Uterus (tissue), 2 donors: Measurements from ENCODE around the gene FOXC2.

ENCODE experiments used
- POLR2A ChIP-seq, 2 donors: fragments of 450-650 bp; IDR thresholded peaks; one replicate each; pipeline ENCODE4 v1.6.1; 2016; ENCODE audit warnings: antibody characterized with exemption in 2 of 2, mild to moderate bottlenecking in 1 of 2, moderate library complexity in 1 of 2
- TF ChIP-seq, protein P1 (sequence below), 4 experiments: fragments of 200-600 bp in 2 of 4; fragments of 450-650 bp in 2 of 4; sonication (generic) in 2 of 4; IDR thresholded peaks; one replicate each; pipeline ENCODE4 v1.5.1; 2016 to 2019; ENCODE audit warnings: antibody characterized with exemption in 4 of 4, mild to moderate bottlenecking in 2 of 4, moderate library complexity in 1 of 4

DNA sequence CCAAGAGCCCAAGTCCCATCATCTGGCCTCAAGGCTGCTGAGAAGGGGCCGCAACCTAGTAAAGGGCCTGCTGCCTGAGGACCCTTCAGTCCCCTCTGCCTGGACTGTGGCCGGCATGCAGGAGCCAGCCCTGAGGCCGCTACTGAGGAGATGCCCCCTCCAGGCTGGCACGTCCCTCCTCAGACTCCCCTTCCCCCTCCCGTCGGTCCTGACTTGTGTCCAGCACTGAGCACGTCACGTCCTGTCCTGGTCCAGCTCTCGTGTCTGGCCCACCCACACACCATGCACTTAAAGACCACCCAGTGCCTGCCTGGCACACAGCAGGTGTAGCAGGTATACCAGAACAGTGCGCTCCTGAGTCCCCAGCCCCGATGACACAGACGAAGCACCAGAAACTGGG, 21.1 kb upstream of the FOXC2 start:
- TF ChIP-seq POLR2A (IDR thresholded peaks at IDR 0.05) = no peak
- TF ChIP-seq, protein P1, sequence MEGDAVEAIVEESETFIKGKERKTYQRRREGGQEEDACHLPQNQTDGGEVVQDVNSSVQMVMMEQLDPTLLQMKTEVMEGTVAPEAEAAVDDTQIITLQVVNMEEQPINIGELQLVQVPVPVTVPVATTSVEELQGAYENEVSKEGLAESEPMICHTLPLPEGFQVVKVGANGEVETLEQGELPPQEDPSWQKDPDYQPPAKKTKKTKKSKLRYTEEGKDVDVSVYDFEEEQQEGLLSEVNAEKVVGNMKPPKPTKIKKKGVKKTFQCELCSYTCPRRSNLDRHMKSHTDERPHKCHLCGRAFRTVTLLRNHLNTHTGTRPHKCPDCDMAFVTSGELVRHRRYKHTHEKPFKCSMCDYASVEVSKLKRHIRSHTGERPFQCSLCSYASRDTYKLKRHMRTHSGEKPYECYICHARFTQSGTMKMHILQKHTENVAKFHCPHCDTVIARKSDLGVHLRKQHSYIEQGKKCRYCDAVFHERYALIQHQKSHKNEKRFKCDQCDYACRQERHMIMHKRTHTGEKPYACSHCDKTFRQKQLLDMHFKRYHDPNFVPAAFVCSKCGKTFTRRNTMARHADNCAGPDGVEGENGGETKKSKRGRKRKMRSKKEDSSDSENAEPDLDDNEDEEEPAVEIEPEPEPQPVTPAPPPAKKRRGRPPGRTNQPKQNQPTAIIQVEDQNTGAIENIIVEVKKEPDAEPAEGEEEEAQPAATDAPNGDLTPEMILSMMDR (IDR thresholded peaks at IDR 0.05) = no peak
